Keratinocyte (primary cell): Measurements from ENCODE around the gene GPC5. TPM values are rescaled to one million over a fixed set of nuclear protein-coding genes. Genes with fewer than 3 reads are reported as not detected.
"Not testable (repeated sequence)": the region's sequence is repeated elsewhere in the genome, so short reads cannot be mapped to it uniquely, and the experiment has no call there.

ENCODE experiments used
- DNase-seq: peaks from one replicate; pipeline ENCODE4 v3.0.0-alpha.2; 2011; ENCODE audit warnings: low read depth, missing footprints, low spot score
- FAIRE-seq: peaks from 2 replicates; lab custom pipeline; 2011; peaks lifted over from hg19 to GRCh38; lab: Jason Lieb, UNC
- H2AFZ ChIP-seq: 2 replicates; pipeline ENCODE4 v1.6.0; 2012; ENCODE audit warnings: low read length, control low read depth, inconsistent platforms; ENCODE audit not compliant: control insufficient read depth
- H3K27ac ChIP-seq: 2 replicates; pipeline ENCODE4 v1.5.1; 2011; ENCODE audit warnings: low read length; ENCODE audit not compliant: control insufficient read depth, insufficient read depth
- H3K27me3 ChIP-seq: 3 replicates; pipeline ENCODE4 v1.6.0; 2011; ENCODE audit warnings: low read length; ENCODE audit not compliant: control insufficient read depth, insufficient read depth; ENCODE audit errors: extremely low read depth
- H3K36me3 ChIP-seq, 2 experiments: 2 replicates in 1 of 2; 3 replicates in 1 of 2; pipeline ENCODE4 v1.5.1; 2011; ENCODE audit warnings: low read length in 2 of 2, mild to moderate bottlenecking in 1 of 2; ENCODE audit not compliant: control insufficient read depth in 2 of 2, insufficient read depth in 2 of 2; ENCODE audit errors: extremely low read depth in 1 of 2
- H3K4me1 ChIP-seq: 3 replicates; pipeline ENCODE4 v1.5.1; 2011; ENCODE audit warnings: low read length; ENCODE audit not compliant: control insufficient read depth, insufficient read depth; ENCODE audit errors: extremely low read depth
- H3K4me2 ChIP-seq: 3 replicates; pipeline ENCODE4 v1.6.0; 2011; ENCODE audit warnings: low read depth, low read length; ENCODE audit not compliant: control insufficient read depth, insufficient read depth; ENCODE audit errors: extremely low read depth
- H3K4me3 ChIP-seq, 3 experiments: fragments of 200-600 bp in 1 of 3; sonication (generic) in 1 of 3; 2 replicates in 2 of 3; 3 replicates in 1 of 3; pipeline ENCODE4 v1.5.1; 2011 to 2016; ENCODE audit warnings: low read length in 3 of 3, mild to moderate bottlenecking in 3 of 3, control low read depth in 2 of 3, inconsistent platforms in 1 of 3, low read depth in 1 of 3, mixed read lengths in 1 of 3, mixed run types in 1 of 3, moderate library complexity in 1 of 3; ENCODE audit not compliant: control insufficient read depth in 2 of 3, insufficient read depth in 2 of 3; ENCODE audit errors: extremely low read depth in 1 of 3
- H3K79me2 ChIP-seq: 2 replicates; pipeline ENCODE4 v1.6.0; 2012; ENCODE audit warnings: low read length; ENCODE audit not compliant: control insufficient read depth, insufficient read depth
- H3K9ac ChIP-seq: 3 replicates; pipeline ENCODE4 v1.6.0; 2011; ENCODE audit warnings: low read length; ENCODE audit not compliant: control insufficient read depth, insufficient read depth; ENCODE audit errors: extremely low read depth
- H3K9me1 ChIP-seq: 3 replicates; pipeline ENCODE4 v1.6.0; 2011; ENCODE audit warnings: low read length; ENCODE audit not compliant: control insufficient read depth, insufficient read depth; ENCODE audit errors: extremely low read depth
- H3K9me3 ChIP-seq: 2 replicates; pipeline ENCODE4 v1.5.1; 2012; ENCODE audit warnings: low read depth, low read length; ENCODE audit not compliant: control insufficient read depth
- H4K20me1 ChIP-seq: 3 replicates; pipeline ENCODE4 v1.6.0; 2011; ENCODE audit warnings: low read length; ENCODE audit not compliant: control insufficient read depth, insufficient read depth; ENCODE audit errors: extremely low read depth
- CTCF ChIP-seq, 3 experiments: IDR thresholded peaks in 1 of 3; conservative IDR thresholded peaks in 1 of 3; optimal IDR thresholded peaks in 1 of 3; 2 replicates in 2 of 3; 3 replicates in 1 of 3; pipeline versions ENCODE3 to v1.5.1; 2011; ENCODE audit warnings: low read length in 3 of 3, mild to moderate bottlenecking in 3 of 3, moderate library complexity in 2 of 3, control low read depth in 1 of 3, inconsistent platforms in 1 of 3; ENCODE audit not compliant: insufficient read depth in 2 of 3; ENCODE audit errors: extremely low read depth in 1 of 3
- dilution Hi-C: fragments of 300-500 bp; cut with MboI; formaldehyde crosslinking; loops from one replicate; pipeline ENCODE4 v1.7.0; 2020; ENCODE audit warnings: low sequenced_read_pairs; ENCODE audit not compliant: extremely low pct_ligation_motif_present
- polyA plus RNA-seq, 5 experiments: library from polyadenylated mRNA; depleted of rRNA in 3 of 5; stranded (reverse) in 3 of 5; stranded (forward) in 1 of 5; unstranded in 1 of 5; fragments of >200 nt; gene quantifications; 1 replicate in 1 of 5; 2 replicates in 3 of 5; 3 replicates in 1 of 5; pipeline versions ENCODE4 v1.2.1 to v1.2.3, GENCODE V29; 2011 to 2012; ENCODE audit warnings: missing spikeins in 2 of 5, low read depth in 1 of 5, low replicate concordance in 1 of 5

The GPC5 gene
- polyA plus RNA-seq, 1 donor (not counting 4 experiments of a cell fraction or from before 2014, with no cell fraction given), result 0.10 TPM

- no peaks in the 10 kb centered on the region for H3K79me2 ChIP-seq
- H3K9me1 ChIP-seq, result no peaks in the 10 kb centered on the region
- no peak overlapping the region for H3K9ac ChIP-seq
- no peaks in the 10 kb centered on the region for H4K20me1 ChIP-seq
- no peak overlapping the region for H3K4me2 ChIP-seq
- H3K36me3 ChIP-seq, result no peaks in the 10 kb centered on the region
- H3K27me3 ChIP-seq, result no peaks in the 10 kb centered on the region
- no peak overlapping the region for H3K4me3 ChIP-seq
- no peak for TF ChIP-seq CTCF (optimal IDR thresholded peaks at IDR 0.05 in 1 of 3, IDR thresholded peaks at IDR 0.05 in 1 of 3, conservative IDR thresholded peaks at IDR 0.05 in 1 of 3; ENCODE audit: extremely low read depth in 1 of 3, insufficient read depth in 2 of 3, low read length in 3 of 3)
- H3K27ac ChIP-seq, result no peak overlapping the region
- FAIRE-seq (no peak), DNase-seq (no peak)
- H3K4me1 ChIP-seq, result no peaks in the 10 kb centered on the region
- H3K9me3 ChIP-seq, result no peaks in the 10 kb centered on the region
- dilution Hi-C loops, result no loop called here
- H2AFZ ChIP-seq, result no peak overlapping the region
Observed at GRCh38 chr13:92272177-92272576, 873.8 kb downstream of the GPC5 start.

GRCh38 chr13:92280986-92281385, 882.6 kb downstream of the GPC5 start:
- H3K4me2 ChIP-seq, H3K79me2 ChIP-seq, H3K9me1 ChIP-seq, H3K4me1 ChIP-seq, FAIRE-seq, H2AFZ ChIP-seq, H3K27me3 ChIP-seq, H3K9ac ChIP-seq, H3K36me3 ChIP-seq, H3K4me3 ChIP-seq, H4K20me1 ChIP-seq, H3K27ac ChIP-seq, dilution Hi-C loops, H3K9me3 ChIP-seq, DNase-seq: not testable (repeated sequence)

GRCh38 chr13:92290718-92291307, 892.4 kb downstream of the GPC5 start:
- H4K20me1 ChIP-seq, H3K27me3 ChIP-seq, H3K9me1 ChIP-seq, H3K9me3 ChIP-seq, H3K4me3 ChIP-seq, H3K79me2 ChIP-seq, H3K36me3 ChIP-seq, H3K4me2 ChIP-seq, H3K9ac ChIP-seq, DNase-seq, H3K4me1 ChIP-seq, dilution Hi-C loops, H3K27ac ChIP-seq, FAIRE-seq, H2AFZ ChIP-seq: not testable (repeated sequence)

GRCh38 chr13:92294533-92294932, 896.1 kb downstream of the GPC5 start:
- H3K27ac ChIP-seq, H3K9me1 ChIP-seq, dilution Hi-C loops, H3K4me3 ChIP-seq, H3K79me2 ChIP-seq, H4K20me1 ChIP-seq, H3K9ac ChIP-seq, FAIRE-seq, H3K9me3 ChIP-seq, DNase-seq, H2AFZ ChIP-seq, H3K27me3 ChIP-seq, H3K4me1 ChIP-seq, H3K4me2 ChIP-seq, H3K36me3 ChIP-seq: not testable (repeated sequence)
